GM23338 (cell line): Measurements from ENCODE around the gene SDHAF2. TPM values are rescaled to one million over a fixed set of nuclear protein-coding genes. Genes with fewer than 3 reads are reported as not detected.

Experiments
- ATAC-seq: fragments of 200-7000 bp; cut with Tn5 transposase; 3 replicates; pipeline ENCODE4 v1.9.1; 2020
- DNase-seq: peaks from one replicate; pipeline ENCODE4 v3.0.0-alpha.2; 2015; ENCODE audit warnings: low spot score
- H2AFZ ChIP-seq: fragments of 200-600 bp; sonication (generic); 2 replicates; pipeline ENCODE4 v1.8.0; 2016; ENCODE audit warnings: antibody characterized with exemption, mild to moderate bottlenecking, moderate library complexity
- H3F3A ChIP-seq: fragments of 200-600 bp; sonication (generic); replicated peaks from 2 replicates; pipeline ENCODE4 v1.8.0; 2017; ENCODE audit warnings: antibody characterized with exemption, mixed run types, low read depth
- H3K27ac ChIP-seq: fragments of 200-600 bp; sonication (generic); 2 replicates; pipeline ENCODE4 v1.6.1; 2016; ENCODE audit warnings: low read depth
- H3K27me3 ChIP-seq: fragments of 200-600 bp; sonication (generic); 2 replicates; pipeline ENCODE4 v1.8.0; 2016; ENCODE audit warnings: mild to moderate bottlenecking, mixed run types, moderate library complexity; ENCODE audit not compliant: insufficient read depth
- H3K36me3 ChIP-seq: fragments of 200-600 bp; sonication (generic); 2 replicates; pipeline ENCODE4 v1.8.0; 2016; ENCODE audit warnings: mild to moderate bottlenecking; ENCODE audit not compliant: insufficient read depth
- H3K4me1 ChIP-seq: fragments of 200-600 bp; sonication (generic); 2 replicates; pipeline ENCODE4 v1.8.0; 2016; ENCODE audit warnings: mild to moderate bottlenecking, moderate library complexity; ENCODE audit not compliant: insufficient read depth
- H3K4me2 ChIP-seq: fragments of 200-600 bp; sonication (generic); 2 replicates; pipeline ENCODE4 v1.7.1; 2017; ENCODE audit warnings: mixed run types
- H3K4me3 ChIP-seq: fragments of 200-600 bp; sonication (generic); 2 replicates; pipeline ENCODE4 v1.6.1; 2016; ENCODE audit warnings: mixed run types
- H3K79me2 ChIP-seq: fragments of 200-600 bp; sonication (generic); replicated peaks from 2 replicates; pipeline ENCODE4 v1.8.0; 2017; ENCODE audit warnings: mild to moderate bottlenecking; ENCODE audit not compliant: insufficient read depth
- H3K9me2 ChIP-seq: fragments of 200-600 bp; sonication (generic); 2 replicates; pipeline ENCODE4 v1.8.0; 2017; ENCODE audit not compliant: insufficient read depth
- H4K20me1 ChIP-seq: fragments of 200-600 bp; sonication (generic); replicated peaks from 2 replicates; pipeline ENCODE4 v1.8.0; 2017; ENCODE audit warnings: mild to moderate bottlenecking; ENCODE audit not compliant: insufficient read depth
- H3K27ac Mint-ChIP-seq: 2 replicates; pipeline ENCODE4 v1.8.0; 2020; ENCODE audit warnings: inconsistent platforms, mild to moderate bottlenecking, moderate library complexity, mixed read lengths
- H3K27me3 Mint-ChIP-seq: 3 replicates; pipeline ENCODE4 v1.8.0; 2022; ENCODE audit warnings: low read depth, mild to moderate bottlenecking, moderate library complexity, mixed read lengths, inconsistent platforms; ENCODE audit not compliant: insufficient read depth, poor library complexity
- H3K36me3 Mint-ChIP-seq: 3 replicates; pipeline ENCODE4 v1.8.0; 2021; ENCODE audit warnings: low read depth, mild to moderate bottlenecking, inconsistent platforms, moderate library complexity, mixed read lengths
- H3K4me1 Mint-ChIP-seq: 3 replicates; pipeline ENCODE4 v1.8.0; 2020; ENCODE audit warnings: mild to moderate bottlenecking, inconsistent platforms, mixed read lengths
- H3K4me3 Mint-ChIP-seq: 3 replicates; pipeline ENCODE4 v1.8.0; 2021; ENCODE audit warnings: moderate library complexity, mild to moderate bottlenecking, inconsistent platforms, mixed read lengths
- H3K9me3 Mint-ChIP-seq: 3 replicates; pipeline ENCODE4 v1.8.0; 2020; ENCODE audit warnings: moderate library complexity, mild to moderate bottlenecking, inconsistent platforms, mixed read lengths
- CREB1 ChIP-seq: fragments of 250-450 bp; sonication (Bioruptor Pico); IDR thresholded peaks from 2 replicates; pipeline ENCODE4 v1.5.0; 2020; ENCODE audit warnings: low read depth, mild to moderate bottlenecking, moderate library complexity
- EZH2phosphoT487 ChIP-seq: fragments of 200-600 bp; sonication (generic); IDR thresholded peaks from one replicate; pipeline ENCODE4 v1.8.1; 2018; ENCODE audit warnings: antibody characterized with exemption; ENCODE audit not compliant: unreplicated experiment
- POLR2AphosphoS5 ChIP-seq: IDR thresholded peaks from 2 replicates; pipeline ENCODE4 v1.6.1; 2016; ENCODE audit warnings: antibody characterized with exemption, low read depth
- STAT1 ChIP-seq: IDR thresholded peaks from one replicate; pipeline ENCODE4 v1.6.1; 2016; ENCODE audit warnings: antibody characterized with exemption; ENCODE audit not compliant: unreplicated experiment
- ZNF331 ChIP-seq: fragments of 250-450 bp; sonication (Bioruptor Pico); IDR thresholded peaks from 2 replicates; pipeline ENCODE4 v1.5.0; 2020; ENCODE audit warnings: low read depth, mild to moderate bottlenecking, moderate library complexity
- polyA plus RNA-seq: library from polyadenylated mRNA; unstranded; fragments of >200 nt; fragmentation: Nextera tagmentation; extraction: Ambion mirVana; gene quantifications from 2 replicates; pipeline ENCODE4 v1.2.1, GENCODE V29; 2016
- total RNA-seq: library from RNA; depleted of rRNA; stranded (reverse); fragments of >200 nt; shearing (Covaris generic); gene quantifications from 2 replicates; pipeline ENCODE4 v1.2.3, GENCODE V29; 2014
- TF ChIP-seq, protein P1 (sequence below): fragments of 250-450 bp; sonication (Bioruptor Pico); IDR thresholded peaks from 2 replicates; pipeline ENCODE4 v1.5.0; 2020; ENCODE audit warnings: mild to moderate bottlenecking, moderate library complexity

SDHAF2 gene
- total and polyA plus RNA-seq, 2 experiments from 2014 or later, result 53.8 to 57.0 TPM

DNA sequence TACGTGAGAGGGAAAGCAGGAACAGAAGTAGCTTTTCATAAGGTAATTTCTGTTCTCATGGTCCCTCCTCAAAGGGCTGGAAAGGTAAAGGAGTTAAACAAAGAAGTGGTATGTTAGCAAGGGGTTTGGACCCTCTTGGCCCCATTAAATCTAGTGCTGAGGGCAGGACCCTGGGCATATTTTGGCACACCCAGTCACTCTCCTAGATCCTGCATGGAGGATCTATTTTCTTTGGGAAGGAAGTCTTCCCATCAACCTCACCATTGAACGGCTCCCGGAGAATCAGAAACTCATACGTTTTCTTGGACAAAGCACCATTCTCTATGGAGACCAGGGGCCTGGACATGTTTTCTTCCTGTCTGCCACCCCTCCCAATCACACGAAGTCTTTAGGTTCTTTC lies 25.8 kb upstream of the SDHAF2 start:
- no peaks in the 10 kb centered on the region for H3K4me1 ChIP-seq
- Mint-ChIP-seq H3K36me3 (peaks cover 63% of the 10 kb centered on the region), H3K4me3 (no peak overlapping the region), H3K4me1 (no peaks in the 10 kb centered on the region), H3K27me3 (no peaks in the 10 kb centered on the region), H3K9me3 (no peaks in the 10 kb centered on the region; the same call in 2 of the 3 replicates), H3K27ac (no peak overlapping the region)
- peaks cover 57% of the 10 kb centered on the region for H3K36me3 ChIP-seq
- no peaks in the 10 kb centered on the region for H3K79me2 ChIP-seq
- no peak overlapping the region for H3K4me3 ChIP-seq
- H3K27ac ChIP-seq, result peak overlapping the region; percentile 32; the same call in 1 of the 2 replicates
- H4K20me1 ChIP-seq, result peaks cover 31% of the 10 kb centered on the region
- ATAC-seq, result no peak
- H3F3A ChIP-seq, result peaks cover 37% of the 10 kb centered on the region
- no peak overlapping the region for H2AFZ ChIP-seq
- DNase-seq, result no peak
- H3K9me2 ChIP-seq, result no peaks in the 10 kb centered on the region
- H3K4me2 ChIP-seq, result no peak overlapping the region
- no peak for TF ChIP-seq POLR2AphosphoS5
- no peaks in the 10 kb centered on the region for H3K27me3 ChIP-seq

GRCh38 chr11:61404641-61405040 lies 25.3 kb upstream of the SDHAF2 start:
- H3K27ac ChIP-seq, result 0 out of 2 replicates have a peak overlapping the region, but pooled peaks have one; percentile 32
- peaks cover 35% of the 10 kb centered on the region for H4K20me1 ChIP-seq
- ATAC-seq, result no peak
- Mint-ChIP-seq H3K27ac (no peak overlapping the region), H3K4me3 (no peak overlapping the region), H3K36me3 (peaks cover 68% of the 10 kb centered on the region), H3K27me3 (no peaks in the 10 kb centered on the region), H3K9me3 (no peaks in the 10 kb centered on the region; the same call in 2 of the 3 replicates), H3K4me1 (no peaks in the 10 kb centered on the region)
- TF ChIP-seq CREB1 (CRISPR knock-in tag) (no peak), POLR2AphosphoS5 (no peak), STAT1 (no peak), ZNF331 (CRISPR knock-in tag) (no peak), EZH2phosphoT487 (no peak)
- TF ChIP-seq, protein P1, sequence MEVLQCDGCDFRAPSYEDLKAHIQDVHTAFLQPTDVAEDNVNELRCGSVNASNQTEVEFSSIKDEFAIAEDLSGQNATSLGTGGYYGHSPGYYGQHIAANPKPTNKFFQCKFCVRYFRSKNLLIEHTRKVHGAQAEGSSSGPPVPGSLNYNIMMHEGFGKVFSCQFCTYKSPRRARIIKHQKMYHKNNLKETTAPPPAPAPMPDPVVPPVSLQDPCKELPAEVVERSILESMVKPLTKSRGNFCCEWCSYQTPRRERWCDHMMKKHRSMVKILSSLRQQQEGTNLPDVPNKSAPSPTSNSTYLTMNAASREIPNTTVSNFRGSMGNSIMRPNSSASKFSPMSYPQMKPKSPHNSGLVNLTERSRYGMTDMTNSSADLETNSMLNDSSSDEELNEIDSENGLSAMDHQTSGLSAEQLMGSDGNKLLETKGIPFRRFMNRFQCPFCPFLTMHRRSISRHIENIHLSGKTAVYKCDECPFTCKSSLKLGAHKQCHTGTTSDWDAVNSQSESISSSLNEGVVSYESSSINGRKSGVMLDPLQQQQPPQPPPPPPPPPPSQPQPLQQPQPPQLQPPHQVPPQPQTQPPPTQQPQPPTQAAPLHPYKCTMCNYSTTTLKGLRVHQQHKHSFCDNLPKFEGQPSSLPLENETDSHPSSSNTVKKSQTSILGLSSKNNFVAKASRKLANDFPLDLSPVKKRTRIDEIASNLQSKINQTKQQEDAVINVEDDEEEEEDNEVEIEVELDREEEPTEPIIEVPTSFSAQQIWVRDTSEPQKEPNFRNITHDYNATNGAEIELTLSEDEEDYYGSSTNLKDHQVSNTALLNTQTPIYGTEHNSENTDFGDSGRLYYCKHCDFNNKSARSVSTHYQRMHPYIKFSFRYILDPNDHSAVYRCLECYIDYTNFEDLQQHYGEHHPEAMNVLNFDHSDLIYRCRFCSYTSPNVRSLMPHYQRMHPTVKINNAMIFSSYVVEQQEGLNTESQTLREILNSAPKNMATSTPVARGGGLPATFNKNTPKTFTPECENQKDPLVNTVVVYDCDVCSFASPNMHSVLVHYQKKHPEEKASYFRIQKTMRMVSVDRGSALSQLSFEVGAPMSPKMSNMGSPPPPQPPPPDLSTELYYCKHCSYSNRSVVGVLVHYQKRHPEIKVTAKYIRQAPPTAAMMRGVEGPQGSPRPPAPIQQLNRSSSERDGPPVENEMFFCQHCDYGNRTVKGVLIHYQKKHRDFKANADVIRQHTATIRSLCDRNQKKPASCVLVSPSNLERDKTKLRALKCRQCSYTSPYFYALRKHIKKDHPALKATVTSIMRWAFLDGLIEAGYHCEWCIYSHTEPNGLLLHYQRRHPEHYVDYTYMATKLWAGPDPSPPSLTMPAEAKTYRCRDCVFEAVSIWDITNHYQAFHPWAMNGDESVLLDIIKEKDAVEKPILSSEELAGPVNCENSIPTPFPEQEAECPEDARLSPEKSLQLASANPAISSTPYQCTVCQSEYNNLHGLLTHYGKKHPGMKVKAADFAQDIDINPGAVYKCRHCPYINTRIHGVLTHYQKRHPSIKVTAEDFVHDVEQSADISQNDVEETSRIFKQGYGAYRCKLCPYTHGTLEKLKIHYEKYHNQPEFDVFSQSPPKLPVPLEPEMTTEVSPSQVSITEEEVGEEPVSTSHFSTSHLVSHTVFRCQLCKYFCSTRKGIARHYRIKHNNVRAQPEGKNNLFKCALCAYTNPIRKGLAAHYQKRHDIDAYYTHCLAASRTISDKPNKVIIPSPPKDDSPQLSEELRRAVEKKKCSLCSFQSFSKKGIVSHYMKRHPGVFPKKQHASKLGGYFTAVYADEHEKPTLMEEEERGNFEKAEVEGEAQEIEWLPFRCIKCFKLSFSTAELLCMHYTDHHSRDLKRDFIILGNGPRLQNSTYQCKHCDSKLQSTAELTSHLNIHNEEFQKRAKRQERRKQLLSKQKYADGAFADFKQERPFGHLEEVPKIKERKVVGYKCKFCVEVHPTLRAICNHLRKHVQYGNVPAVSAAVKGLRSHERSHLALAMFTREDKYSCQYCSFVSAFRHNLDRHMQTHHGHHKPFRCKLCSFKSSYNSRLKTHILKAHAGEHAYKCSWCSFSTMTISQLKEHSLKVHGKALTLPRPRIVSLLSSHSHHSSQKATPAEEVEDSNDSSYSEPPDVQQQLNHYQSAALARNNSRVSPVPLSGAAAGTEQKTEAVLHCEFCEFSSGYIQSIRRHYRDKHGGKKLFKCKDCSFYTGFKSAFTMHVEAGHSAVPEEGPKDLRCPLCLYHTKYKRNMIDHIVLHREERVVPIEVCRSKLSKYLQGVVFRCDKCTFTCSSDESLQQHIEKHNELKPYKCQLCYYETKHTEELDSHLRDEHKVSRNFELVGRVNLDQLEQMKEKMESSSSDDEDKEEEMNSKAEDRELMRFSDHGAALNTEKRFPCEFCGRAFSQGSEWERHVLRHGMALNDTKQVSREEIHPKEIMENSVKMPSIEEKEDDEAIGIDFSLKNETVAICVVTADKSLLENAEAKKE, result no peak
- no peaks in the 10 kb centered on the region for H3K27me3 ChIP-seq
- H2AFZ ChIP-seq, result no peak overlapping the region
- peaks cover 57% of the 10 kb centered on the region for H3K36me3 ChIP-seq
- H3K79me2 ChIP-seq, result no peaks in the 10 kb centered on the region
- H3K4me1 ChIP-seq, result no peaks in the 10 kb centered on the region
- no peak for DNase-seq
- H3K4me3 ChIP-seq, result no peak overlapping the region
- no peaks in the 10 kb centered on the region for H3K9me2 ChIP-seq
- H3F3A ChIP-seq, result peaks cover 37% of the 10 kb centered on the region
- no peak overlapping the region for H3K4me2 ChIP-seq
